HG02885 (cell line): ENCODE measurements around the gene PHLPP1.
A peak's percentile ranks its signal among the peaks of the same experiment; 100 is the strongest.

Experiments used
- ATAC-seq: cut with Tn5 transposase; IDR thresholded peaks from one replicate; pipeline ENCODE4 v1.9.1; 2021; ENCODE audit warnings: mild to moderate bottlenecking; ENCODE audit not compliant: unreplicated experiment, poor library complexity

The PHLPP1 gene

GRCh38 chr18:62991389-62991788 lies 276.0 kb downstream of the PHLPP1 start:
- ATAC-seq: no peak

GRCh38 chr18:62991959-62992358 lies 276.6 kb downstream of the PHLPP1 start:
- ATAC-seq: no peak

GRCh38 chr18:62992877-62993365 lies 277.6 kb downstream of the PHLPP1 start:
- ATAC-seq: no peak

GRCh38 chr18:62996566-62996965 lies 281.2 kb downstream of the PHLPP1 start:
- ATAC-seq: no peak

GRCh38 chr18:62997076-62997475 lies 281.7 kb downstream of the PHLPP1 start:
- ATAC-seq: no peak

DNA sequence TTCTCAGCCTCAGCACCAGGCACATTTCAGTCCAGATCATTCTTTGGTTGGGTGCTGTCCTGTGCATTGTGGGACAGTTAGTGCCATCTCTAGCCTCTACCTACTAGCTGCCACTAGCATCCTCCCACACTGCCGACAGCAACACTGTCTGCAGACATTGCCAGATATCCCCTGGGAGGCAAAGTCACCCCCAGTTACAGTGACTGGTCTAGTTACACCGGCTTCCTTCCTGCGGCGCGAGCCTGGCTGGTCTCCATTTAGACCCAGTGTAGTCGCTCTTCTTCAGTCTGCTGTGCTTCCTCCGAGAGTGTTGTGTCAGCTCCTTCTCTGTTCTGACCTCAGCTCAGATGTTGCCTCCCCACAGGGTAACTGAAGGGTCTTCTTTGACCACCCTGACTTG lies 283.1 kb downstream of the PHLPP1 start:
- ATAC-seq: no peak

DNA sequence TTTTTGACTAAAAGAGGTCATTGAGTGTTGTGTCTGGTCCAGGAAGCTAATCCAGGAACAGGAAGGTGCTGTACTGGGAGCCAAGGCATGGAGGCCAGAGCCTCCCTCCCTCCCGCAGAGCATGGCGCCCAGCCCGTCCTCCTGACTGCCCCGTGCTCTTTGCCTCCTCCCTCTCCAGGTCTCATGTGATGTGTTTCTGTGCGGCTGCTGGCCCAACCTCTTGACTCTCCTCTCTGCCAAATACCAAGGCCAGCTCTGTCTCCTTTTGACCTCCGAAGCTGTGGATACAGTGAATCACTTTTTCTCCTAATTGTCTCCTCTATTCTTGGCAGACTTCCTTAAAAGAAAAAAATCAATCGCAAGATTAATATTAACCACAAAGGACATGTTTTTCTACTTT lies 284.1 kb downstream of the PHLPP1 start:
- no peak for ATAC-seq

- ATAC-seq: no peak
Measured at GRCh38 chr18:62999921-63000320, 284.6 kb downstream of the PHLPP1 start.

DNA sequence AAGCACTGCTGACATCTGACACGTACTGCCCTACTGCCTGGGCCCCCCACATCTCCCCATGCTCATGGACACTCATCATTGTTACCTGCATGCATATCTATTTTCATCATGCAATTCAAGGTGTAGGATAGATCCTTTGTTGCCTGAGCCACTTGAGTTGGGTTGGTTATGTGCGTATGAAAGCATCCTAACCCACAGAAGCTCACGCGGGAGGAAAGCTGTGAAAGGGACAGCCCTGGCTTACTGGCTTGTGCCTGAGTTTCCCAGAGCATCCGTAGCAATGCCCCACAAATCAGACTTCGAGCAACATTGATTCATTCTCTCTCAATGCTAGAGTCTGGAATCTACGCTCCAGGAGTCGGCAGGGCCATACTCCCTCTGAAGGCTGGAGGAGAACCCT lies 285.5 kb downstream of the PHLPP1 start:
- ATAC-seq: no peak

- ATAC-seq: no peak
Measured at GRCh38 chr18:63001861-63002260, 286.5 kb downstream of the PHLPP1 start.

DNA sequence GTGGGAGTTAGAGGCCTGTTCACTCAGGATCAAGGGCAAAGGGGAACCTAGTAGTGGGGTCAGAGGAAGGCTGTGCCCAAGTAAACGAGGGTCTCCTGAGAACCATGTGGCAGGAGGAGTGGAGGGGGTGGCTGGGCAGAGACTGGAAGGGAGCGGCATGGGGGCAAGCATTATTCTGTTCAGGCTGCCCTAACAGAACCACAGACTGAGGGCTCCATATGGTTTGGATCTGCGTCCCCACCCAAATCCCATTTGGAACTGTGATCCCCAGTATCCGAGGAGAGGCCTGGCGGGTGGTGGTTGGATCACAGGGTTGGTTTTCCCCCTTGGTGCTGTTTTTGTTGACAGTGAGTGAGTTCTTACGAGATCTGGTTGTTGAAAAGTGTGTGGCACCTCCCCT lies 287.0 kb downstream of the PHLPP1 start:
- ATAC-seq: no peak

DNA sequence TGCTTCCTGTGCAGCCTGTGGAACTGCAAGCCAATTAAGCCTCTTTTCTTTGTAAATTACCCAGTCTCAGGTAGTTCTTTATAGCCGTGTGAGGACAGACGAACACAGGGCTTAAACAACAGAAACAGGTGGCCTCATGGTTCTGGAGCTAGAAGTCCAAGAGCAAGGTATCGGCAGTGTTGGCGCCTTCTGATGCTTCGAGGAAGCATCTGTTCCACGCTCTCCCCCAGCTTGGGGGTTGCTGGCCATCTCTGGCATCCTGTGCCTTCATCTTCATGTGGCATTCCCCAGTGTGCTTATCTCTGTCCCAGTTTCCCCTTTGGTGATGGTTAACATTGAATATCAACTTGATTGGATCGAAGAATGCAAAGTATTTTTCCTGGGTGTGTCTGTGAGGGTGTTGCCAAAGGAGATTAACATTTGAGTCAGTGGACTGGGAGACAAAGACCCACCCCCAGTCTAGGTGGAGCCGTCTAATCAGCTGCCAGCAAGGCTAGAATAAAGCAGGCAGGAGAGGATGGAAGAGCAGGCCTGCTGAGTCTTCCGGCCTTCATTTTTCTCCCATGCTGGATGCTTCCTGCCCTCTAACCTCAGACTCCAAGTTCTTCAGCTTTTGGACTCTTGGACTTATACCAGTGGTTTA lies 287.6 kb downstream of the PHLPP1 start:
- ATAC-seq: no peak

DNA sequence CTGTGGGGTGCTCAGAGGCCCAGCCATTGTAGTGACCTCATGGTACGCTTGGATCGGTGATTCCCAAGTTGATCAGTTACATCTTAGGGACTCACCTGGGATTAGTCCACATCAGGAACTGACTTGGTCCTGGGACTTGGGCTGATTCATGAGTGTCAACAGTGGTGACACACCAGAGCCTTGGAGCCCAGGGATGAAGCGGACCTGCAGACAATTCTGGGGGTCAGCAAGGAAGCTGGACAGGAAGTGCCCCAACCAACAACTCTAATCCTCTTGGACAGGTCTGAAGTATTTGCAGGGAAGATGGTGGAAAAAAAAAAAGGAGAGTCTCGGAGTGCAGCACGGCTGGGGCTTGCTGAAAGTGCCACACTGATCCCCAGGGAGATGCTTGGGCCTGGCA lies 288.6 kb downstream of the PHLPP1 start:
- no peak for ATAC-seq

DNA sequence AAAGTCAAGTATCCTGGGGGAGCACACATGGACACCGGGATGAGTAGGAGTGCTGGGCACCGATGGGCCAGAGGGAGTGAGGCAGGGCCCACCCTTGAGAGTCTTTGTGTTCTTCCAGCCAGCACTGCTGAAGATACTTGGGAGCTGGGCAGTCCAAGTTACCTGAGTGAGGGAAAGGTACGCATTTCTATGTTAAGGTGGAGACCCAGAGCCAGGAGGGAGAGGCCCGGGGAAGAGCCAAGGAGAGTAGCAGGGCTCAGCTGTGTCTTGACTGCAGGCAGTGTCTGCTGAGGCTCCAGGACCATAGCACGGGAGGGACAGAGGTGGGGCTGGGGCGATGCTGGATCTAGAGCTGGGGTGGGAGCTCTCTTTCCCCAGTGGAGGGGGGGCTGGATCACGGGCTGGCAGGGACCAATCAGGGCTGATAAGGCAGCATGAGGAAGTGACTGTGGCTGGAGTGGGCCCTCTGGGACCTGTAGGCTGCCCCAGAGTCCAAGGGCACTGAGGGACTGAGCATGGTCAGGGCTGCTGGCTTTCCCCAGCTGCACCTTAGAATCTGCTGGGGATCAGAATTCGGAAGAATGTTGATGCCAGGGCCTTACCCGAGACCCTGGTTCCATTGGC lies 289.2 kb downstream of the PHLPP1 start:
- ATAC-seq: no peak

DNA sequence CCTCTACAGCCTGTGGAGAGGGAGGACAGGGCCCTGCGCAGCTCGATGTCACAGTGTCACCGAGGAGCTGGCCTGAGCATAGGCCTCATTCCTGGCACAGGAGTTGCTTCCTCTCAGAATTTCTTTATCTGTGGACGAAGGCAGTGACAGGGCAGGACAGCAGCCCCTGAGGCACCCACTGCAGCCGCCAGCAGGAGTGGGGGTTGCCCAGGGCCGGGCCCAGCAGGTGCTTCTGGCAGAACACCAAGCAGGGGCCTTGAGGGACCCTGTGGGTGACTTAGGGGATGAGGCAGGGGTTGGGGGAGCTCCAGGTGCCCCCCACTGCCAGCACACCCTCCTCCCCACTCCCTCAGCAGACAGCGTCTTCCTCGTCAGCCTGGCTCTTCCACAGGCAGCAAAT lies 290.0 kb downstream of the PHLPP1 start:
- ATAC-seq: no peak

DNA sequence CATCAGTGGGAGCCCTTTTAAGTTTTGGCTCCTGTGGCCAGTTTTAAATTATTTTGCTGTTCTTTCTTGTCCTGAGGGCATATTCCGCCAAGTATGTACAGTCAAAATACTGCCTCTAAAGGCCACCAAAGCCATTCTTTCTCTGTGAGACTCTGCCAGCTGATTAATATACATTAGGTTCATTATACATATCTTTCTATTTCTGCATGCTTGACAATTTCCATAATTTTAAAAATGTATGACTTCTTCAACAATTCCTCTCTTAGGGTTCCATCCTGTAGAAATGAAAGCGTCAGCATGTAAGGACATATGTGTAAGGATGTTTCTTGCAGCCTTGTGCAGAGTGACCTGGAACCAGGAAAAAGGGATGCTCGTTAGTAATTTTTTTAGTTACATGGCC lies 291.9 kb downstream of the PHLPP1 start:
- no peak for ATAC-seq

DNA sequence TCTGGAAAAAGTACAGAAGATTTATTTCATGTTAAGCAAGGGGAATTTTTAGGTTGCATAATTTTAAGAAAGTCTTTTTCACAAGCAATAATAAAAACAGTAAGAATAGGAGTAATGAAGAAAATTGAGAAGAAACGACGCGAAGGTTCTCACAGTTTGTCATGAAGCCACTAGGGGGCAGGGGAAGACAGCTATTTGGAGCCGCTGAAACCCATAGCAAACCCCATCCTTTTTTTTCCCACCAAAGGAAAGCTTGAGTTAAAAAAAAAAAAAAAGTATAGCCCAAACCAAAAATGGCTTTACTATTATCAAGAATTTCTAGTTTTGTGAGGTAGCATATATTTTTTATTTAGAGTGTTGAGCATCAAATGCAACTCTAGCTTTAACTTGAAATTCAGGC lies 300.9 kb downstream of the PHLPP1 start:
- no peak for ATAC-seq

GRCh38 chr18:63017076-63017475 lies 301.7 kb downstream of the PHLPP1 start:
- ATAC-seq: no peak

DNA sequence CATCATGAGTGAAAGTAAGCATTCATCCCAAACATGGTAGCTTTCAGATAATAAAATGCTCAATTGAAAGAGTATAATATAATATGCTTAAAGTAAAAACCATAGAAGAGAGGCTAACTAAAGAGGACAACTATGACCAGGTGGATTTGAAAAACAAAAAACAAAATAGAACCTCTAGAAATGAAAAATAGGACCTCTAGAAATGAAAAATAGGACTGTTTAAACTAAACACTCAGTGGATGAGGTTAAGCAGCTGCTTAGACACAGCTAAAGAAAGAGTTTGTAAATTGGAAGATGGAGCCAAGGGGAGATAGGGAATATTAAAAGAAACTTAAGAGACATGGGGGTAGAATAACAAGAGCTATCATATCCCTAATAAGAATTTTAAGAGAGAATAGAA lies 302.6 kb downstream of the PHLPP1 start:
- ATAC-seq: no peak

DNA sequence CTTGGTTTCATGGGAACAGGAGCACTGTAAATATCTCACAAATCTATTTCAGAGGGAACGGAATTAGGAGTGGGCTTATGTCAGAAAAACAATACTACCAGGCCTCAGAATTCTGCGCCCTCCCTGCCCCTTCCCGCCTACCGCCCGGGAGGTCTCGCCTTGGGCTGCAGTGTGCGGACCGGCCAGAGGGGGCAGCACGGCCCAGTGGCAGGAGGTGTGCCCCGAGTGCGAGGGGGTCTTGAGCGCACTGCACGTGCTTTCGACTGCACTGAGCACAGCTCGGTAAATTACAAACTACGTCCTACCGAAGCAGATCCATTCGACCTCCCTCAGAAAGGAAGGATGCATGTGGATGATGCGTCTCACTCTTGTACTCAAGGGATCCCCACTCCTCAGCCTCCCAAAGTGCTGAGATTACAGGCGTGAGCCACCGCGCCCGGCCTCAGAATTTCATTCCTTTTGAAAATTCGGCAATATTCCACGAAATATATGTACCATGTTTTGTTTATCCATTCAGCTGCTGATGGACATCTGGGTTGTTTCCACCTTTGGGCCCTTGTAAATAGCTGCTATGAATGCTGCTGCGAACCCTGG lies 307.2 kb downstream of the PHLPP1 start:
- no peak for ATAC-seq

GRCh38 chr18:63025251-63026090 lies 310.1 kb downstream of the PHLPP1 start:
- ATAC-seq: peak; percentile 45
